GM23338 (cell line): Measurements from ENCODE around the gene RPP40. TPM values are rescaled to one million over a fixed set of nuclear protein-coding genes. Genes with fewer than 3 reads are reported as not detected.
A peak's percentile ranks its signal among the peaks of the same experiment; 100 is the strongest.

ENCODE experiments used
- ATAC-seq: fragments of 200-7000 bp; cut with Tn5 transposase; 3 replicates; pipeline ENCODE4 v1.9.1; 2020
- DNase-seq: peaks from one replicate; pipeline ENCODE4 v3.0.0-alpha.2; 2015; ENCODE audit warnings: low spot score
- H2AFZ ChIP-seq: fragments of 200-600 bp; sonication (generic); 2 replicates; pipeline ENCODE4 v1.8.0; 2016; ENCODE audit warnings: antibody characterized with exemption, mild to moderate bottlenecking, moderate library complexity
- H3F3A ChIP-seq: fragments of 200-600 bp; sonication (generic); replicated peaks from 2 replicates; pipeline ENCODE4 v1.8.0; 2017; ENCODE audit warnings: antibody characterized with exemption, mixed run types, low read depth
- H3K27ac ChIP-seq: fragments of 200-600 bp; sonication (generic); 2 replicates; pipeline ENCODE4 v1.6.1; 2016; ENCODE audit warnings: low read depth
- H3K27me3 ChIP-seq: fragments of 200-600 bp; sonication (generic); 2 replicates; pipeline ENCODE4 v1.8.0; 2016; ENCODE audit warnings: mild to moderate bottlenecking, mixed run types, moderate library complexity; ENCODE audit not compliant: insufficient read depth
- H3K36me3 ChIP-seq: fragments of 200-600 bp; sonication (generic); 2 replicates; pipeline ENCODE4 v1.8.0; 2016; ENCODE audit warnings: mild to moderate bottlenecking; ENCODE audit not compliant: insufficient read depth
- H3K4me1 ChIP-seq: fragments of 200-600 bp; sonication (generic); 2 replicates; pipeline ENCODE4 v1.8.0; 2016; ENCODE audit warnings: mild to moderate bottlenecking, moderate library complexity; ENCODE audit not compliant: insufficient read depth
- H3K4me2 ChIP-seq: fragments of 200-600 bp; sonication (generic); 2 replicates; pipeline ENCODE4 v1.7.1; 2017; ENCODE audit warnings: mixed run types
- H3K4me3 ChIP-seq: fragments of 200-600 bp; sonication (generic); 2 replicates; pipeline ENCODE4 v1.6.1; 2016; ENCODE audit warnings: mixed run types
- H3K79me2 ChIP-seq: fragments of 200-600 bp; sonication (generic); replicated peaks from 2 replicates; pipeline ENCODE4 v1.8.0; 2017; ENCODE audit warnings: mild to moderate bottlenecking; ENCODE audit not compliant: insufficient read depth
- H3K9me2 ChIP-seq: fragments of 200-600 bp; sonication (generic); 2 replicates; pipeline ENCODE4 v1.8.0; 2017; ENCODE audit not compliant: insufficient read depth
- H4K20me1 ChIP-seq: fragments of 200-600 bp; sonication (generic); replicated peaks from 2 replicates; pipeline ENCODE4 v1.8.0; 2017; ENCODE audit warnings: mild to moderate bottlenecking; ENCODE audit not compliant: insufficient read depth
- H3K27ac Mint-ChIP-seq: 2 replicates; pipeline ENCODE4 v1.8.0; 2020; ENCODE audit warnings: inconsistent platforms, mild to moderate bottlenecking, moderate library complexity, mixed read lengths
- H3K27me3 Mint-ChIP-seq: 3 replicates; pipeline ENCODE4 v1.8.0; 2022; ENCODE audit warnings: low read depth, mild to moderate bottlenecking, moderate library complexity, mixed read lengths, inconsistent platforms; ENCODE audit not compliant: insufficient read depth, poor library complexity
- H3K36me3 Mint-ChIP-seq: 3 replicates; pipeline ENCODE4 v1.8.0; 2021; ENCODE audit warnings: low read depth, mild to moderate bottlenecking, inconsistent platforms, moderate library complexity, mixed read lengths
- H3K4me1 Mint-ChIP-seq: 3 replicates; pipeline ENCODE4 v1.8.0; 2020; ENCODE audit warnings: mild to moderate bottlenecking, inconsistent platforms, mixed read lengths
- H3K4me3 Mint-ChIP-seq: 3 replicates; pipeline ENCODE4 v1.8.0; 2021; ENCODE audit warnings: moderate library complexity, mild to moderate bottlenecking, inconsistent platforms, mixed read lengths
- H3K9me3 Mint-ChIP-seq: 3 replicates; pipeline ENCODE4 v1.8.0; 2020; ENCODE audit warnings: moderate library complexity, mild to moderate bottlenecking, inconsistent platforms, mixed read lengths
- CREB1 ChIP-seq: fragments of 250-450 bp; sonication (Bioruptor Pico); IDR thresholded peaks from 2 replicates; pipeline ENCODE4 v1.5.0; 2020; ENCODE audit warnings: low read depth, mild to moderate bottlenecking, moderate library complexity
- JUNB ChIP-seq: IDR thresholded peaks from one replicate; pipeline ENCODE4 v1.6.1; 2016; ENCODE audit warnings: antibody characterized with exemption; ENCODE audit not compliant: unreplicated experiment
- POLR2AphosphoS5 ChIP-seq: IDR thresholded peaks from 2 replicates; pipeline ENCODE4 v1.6.1; 2016; ENCODE audit warnings: antibody characterized with exemption, low read depth
- STAT1 ChIP-seq: IDR thresholded peaks from one replicate; pipeline ENCODE4 v1.6.1; 2016; ENCODE audit warnings: antibody characterized with exemption; ENCODE audit not compliant: unreplicated experiment
- ZNF114 ChIP-seq: fragments of 250-450 bp; sonication (Bioruptor Pico); IDR thresholded peaks from 2 replicates; pipeline ENCODE4 v1.5.0; 2020; ENCODE audit warnings: mild to moderate bottlenecking, moderate library complexity
- ZNF331 ChIP-seq: fragments of 250-450 bp; sonication (Bioruptor Pico); IDR thresholded peaks from 2 replicates; pipeline ENCODE4 v1.5.0; 2020; ENCODE audit warnings: low read depth, mild to moderate bottlenecking, moderate library complexity
- polyA plus RNA-seq: library from polyadenylated mRNA; unstranded; fragments of >200 nt; fragmentation: Nextera tagmentation; extraction: Ambion mirVana; gene quantifications from 2 replicates; pipeline ENCODE4 v1.2.1, GENCODE V29; 2016
- total RNA-seq: library from RNA; depleted of rRNA; stranded (reverse); fragments of >200 nt; shearing (Covaris generic); gene quantifications from 2 replicates; pipeline ENCODE4 v1.2.3, GENCODE V29; 2014
- TF ChIP-seq, protein P1 (sequence below): IDR thresholded peaks from one replicate; pipeline ENCODE4 v1.6.1; 2018; ENCODE audit warnings: antibody characterized with exemption; ENCODE audit not compliant: unreplicated experiment
- TF ChIP-seq, protein P2 (sequence below): fragments of 250-450 bp; sonication (Bioruptor Pico); IDR thresholded peaks from 2 replicates; pipeline ENCODE4 v1.5.0; 2020; ENCODE audit warnings: mild to moderate bottlenecking, moderate library complexity
- TF ChIP-seq, protein P3 (sequence below): IDR thresholded peaks from 2 replicates; pipeline ENCODE4 v1.6.1; 2016; ENCODE audit warnings: antibody characterized with exemption

RPP40 gene
- total and polyA plus RNA-seq, 2 experiments from 2014 or later, result 39.3 to 40.4 TPM

DNA sequence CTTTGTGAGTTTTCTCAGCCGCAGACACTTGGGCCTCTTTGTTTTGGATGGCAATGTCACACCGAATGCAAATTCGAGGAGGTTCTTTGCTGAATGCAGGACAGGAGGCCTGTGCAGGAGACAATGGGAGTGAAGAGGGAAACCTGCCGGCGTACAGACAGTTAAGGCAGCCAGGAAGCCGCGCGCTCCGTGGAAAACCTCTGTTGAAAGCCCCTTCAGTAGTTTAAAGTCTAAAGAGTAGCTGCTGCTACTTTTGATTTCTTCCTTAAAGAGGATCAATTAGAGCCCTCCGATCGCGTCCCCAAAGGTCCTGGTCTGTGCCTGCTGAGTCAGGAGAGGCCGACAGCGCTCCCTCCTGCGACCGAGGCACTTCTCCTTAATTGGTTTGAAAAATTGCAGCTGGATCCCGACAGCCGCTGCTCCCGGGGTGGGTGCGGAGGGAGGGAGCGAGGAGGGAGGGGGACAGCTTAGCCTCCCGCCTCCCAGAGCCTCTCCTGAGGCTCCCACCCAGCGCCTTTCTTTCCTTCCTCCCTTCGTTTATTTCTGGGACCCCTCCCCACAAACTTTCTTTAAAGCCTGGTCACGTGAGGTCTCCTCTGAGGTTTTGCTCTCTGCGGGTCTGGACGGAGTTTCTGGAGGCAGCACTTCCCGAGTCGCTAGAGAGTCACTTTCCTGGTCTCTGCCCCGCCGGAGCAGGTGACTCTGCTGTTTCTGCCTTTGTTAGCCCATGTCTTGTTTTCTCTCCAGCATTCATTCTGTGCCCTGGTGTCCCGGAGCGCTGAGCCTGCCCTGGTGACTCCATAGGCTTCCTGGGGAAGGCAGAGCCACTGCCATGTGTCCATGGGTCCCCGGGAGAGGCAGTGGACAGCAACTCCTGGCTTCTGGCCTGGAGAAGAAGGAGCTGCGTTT is 22.3 kb upstream of the RPP40 start (continued):
- TF ChIP-seq, protein P1, sequence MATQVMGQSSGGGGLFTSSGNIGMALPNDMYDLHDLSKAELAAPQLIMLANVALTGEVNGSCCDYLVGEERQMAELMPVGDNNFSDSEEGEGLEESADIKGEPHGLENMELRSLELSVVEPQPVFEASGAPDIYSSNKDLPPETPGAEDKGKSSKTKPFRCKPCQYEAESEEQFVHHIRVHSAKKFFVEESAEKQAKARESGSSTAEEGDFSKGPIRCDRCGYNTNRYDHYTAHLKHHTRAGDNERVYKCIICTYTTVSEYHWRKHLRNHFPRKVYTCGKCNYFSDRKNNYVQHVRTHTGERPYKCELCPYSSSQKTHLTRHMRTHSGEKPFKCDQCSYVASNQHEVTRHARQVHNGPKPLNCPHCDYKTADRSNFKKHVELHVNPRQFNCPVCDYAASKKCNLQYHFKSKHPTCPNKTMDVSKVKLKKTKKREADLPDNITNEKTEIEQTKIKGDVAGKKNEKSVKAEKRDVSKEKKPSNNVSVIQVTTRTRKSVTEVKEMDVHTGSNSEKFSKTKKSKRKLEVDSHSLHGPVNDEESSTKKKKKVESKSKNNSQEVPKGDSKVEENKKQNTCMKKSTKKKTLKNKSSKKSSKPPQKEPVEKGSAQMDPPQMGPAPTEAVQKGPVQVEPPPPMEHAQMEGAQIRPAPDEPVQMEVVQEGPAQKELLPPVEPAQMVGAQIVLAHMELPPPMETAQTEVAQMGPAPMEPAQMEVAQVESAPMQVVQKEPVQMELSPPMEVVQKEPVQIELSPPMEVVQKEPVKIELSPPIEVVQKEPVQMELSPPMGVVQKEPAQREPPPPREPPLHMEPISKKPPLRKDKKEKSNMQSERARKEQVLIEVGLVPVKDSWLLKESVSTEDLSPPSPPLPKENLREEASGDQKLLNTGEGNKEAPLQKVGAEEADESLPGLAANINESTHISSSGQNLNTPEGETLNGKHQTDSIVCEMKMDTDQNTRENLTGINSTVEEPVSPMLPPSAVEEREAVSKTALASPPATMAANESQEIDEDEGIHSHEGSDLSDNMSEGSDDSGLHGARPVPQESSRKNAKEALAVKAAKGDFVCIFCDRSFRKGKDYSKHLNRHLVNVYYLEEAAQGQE, result no peak

DNA sequence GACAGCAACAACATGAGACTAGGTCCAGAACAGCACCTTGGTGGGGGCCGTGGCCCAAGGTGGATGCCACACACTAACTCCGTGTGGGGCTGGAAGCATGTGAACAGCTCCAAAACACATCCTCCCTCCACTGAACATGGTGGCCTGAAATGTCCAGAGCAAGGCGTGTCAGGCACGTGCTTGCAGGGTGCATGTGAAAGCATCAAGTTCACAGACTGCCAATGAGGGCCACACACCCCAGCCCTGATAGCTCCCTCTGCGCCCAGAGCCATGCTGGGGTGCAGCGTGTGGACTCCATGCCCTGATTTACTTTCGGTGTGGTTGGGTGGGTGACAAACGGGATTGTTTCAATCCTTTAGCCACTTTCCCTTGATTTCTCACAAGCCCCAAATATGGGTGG is 20.1 kb upstream of the RPP40 start:
- H3K4me1 ChIP-seq, result peaks cover 7% of the 10 kb centered on the region; the same call in 1 of the 2 replicates
- Mint-ChIP-seq H3K4me1 (peaks cover 7% of the 10 kb centered on the region), H3K36me3 (no peaks in the 10 kb centered on the region), H3K27me3 (peaks cover 18% of the 10 kb centered on the region), H3K4me3 (no peak overlapping the region), H3K9me3 (no peaks in the 10 kb centered on the region), H3K27ac (no peak overlapping the region)
- H3K27ac ChIP-seq, result no peak overlapping the region
- no peaks in the 10 kb centered on the region for H3K9me2 ChIP-seq
- no peak for DNase-seq
- no peak overlapping the region for H3K4me2 ChIP-seq
- H3K79me2 ChIP-seq, result no peaks in the 10 kb centered on the region
- no peaks in the 10 kb centered on the region; the same call in 1 of the 2 replicates for H3K27me3 ChIP-seq
- no peaks in the 10 kb centered on the region for H3K36me3 ChIP-seq
- H2AFZ ChIP-seq, result 0 out of 2 replicates have a peak overlapping the region, but pooled peaks have one; percentile 18
- H4K20me1 ChIP-seq, result no peaks in the 10 kb centered on the region
- no peak for ATAC-seq
- no peak overlapping the region for H3K4me3 ChIP-seq
- H3F3A ChIP-seq, result no peaks in the 10 kb centered on the region
- no peak for TF ChIP-seq STAT1
- no peak for TF ChIP-seq POLR2AphosphoS5
- no peak for TF ChIP-seq JUNB
- TF ChIP-seq, protein P2, sequence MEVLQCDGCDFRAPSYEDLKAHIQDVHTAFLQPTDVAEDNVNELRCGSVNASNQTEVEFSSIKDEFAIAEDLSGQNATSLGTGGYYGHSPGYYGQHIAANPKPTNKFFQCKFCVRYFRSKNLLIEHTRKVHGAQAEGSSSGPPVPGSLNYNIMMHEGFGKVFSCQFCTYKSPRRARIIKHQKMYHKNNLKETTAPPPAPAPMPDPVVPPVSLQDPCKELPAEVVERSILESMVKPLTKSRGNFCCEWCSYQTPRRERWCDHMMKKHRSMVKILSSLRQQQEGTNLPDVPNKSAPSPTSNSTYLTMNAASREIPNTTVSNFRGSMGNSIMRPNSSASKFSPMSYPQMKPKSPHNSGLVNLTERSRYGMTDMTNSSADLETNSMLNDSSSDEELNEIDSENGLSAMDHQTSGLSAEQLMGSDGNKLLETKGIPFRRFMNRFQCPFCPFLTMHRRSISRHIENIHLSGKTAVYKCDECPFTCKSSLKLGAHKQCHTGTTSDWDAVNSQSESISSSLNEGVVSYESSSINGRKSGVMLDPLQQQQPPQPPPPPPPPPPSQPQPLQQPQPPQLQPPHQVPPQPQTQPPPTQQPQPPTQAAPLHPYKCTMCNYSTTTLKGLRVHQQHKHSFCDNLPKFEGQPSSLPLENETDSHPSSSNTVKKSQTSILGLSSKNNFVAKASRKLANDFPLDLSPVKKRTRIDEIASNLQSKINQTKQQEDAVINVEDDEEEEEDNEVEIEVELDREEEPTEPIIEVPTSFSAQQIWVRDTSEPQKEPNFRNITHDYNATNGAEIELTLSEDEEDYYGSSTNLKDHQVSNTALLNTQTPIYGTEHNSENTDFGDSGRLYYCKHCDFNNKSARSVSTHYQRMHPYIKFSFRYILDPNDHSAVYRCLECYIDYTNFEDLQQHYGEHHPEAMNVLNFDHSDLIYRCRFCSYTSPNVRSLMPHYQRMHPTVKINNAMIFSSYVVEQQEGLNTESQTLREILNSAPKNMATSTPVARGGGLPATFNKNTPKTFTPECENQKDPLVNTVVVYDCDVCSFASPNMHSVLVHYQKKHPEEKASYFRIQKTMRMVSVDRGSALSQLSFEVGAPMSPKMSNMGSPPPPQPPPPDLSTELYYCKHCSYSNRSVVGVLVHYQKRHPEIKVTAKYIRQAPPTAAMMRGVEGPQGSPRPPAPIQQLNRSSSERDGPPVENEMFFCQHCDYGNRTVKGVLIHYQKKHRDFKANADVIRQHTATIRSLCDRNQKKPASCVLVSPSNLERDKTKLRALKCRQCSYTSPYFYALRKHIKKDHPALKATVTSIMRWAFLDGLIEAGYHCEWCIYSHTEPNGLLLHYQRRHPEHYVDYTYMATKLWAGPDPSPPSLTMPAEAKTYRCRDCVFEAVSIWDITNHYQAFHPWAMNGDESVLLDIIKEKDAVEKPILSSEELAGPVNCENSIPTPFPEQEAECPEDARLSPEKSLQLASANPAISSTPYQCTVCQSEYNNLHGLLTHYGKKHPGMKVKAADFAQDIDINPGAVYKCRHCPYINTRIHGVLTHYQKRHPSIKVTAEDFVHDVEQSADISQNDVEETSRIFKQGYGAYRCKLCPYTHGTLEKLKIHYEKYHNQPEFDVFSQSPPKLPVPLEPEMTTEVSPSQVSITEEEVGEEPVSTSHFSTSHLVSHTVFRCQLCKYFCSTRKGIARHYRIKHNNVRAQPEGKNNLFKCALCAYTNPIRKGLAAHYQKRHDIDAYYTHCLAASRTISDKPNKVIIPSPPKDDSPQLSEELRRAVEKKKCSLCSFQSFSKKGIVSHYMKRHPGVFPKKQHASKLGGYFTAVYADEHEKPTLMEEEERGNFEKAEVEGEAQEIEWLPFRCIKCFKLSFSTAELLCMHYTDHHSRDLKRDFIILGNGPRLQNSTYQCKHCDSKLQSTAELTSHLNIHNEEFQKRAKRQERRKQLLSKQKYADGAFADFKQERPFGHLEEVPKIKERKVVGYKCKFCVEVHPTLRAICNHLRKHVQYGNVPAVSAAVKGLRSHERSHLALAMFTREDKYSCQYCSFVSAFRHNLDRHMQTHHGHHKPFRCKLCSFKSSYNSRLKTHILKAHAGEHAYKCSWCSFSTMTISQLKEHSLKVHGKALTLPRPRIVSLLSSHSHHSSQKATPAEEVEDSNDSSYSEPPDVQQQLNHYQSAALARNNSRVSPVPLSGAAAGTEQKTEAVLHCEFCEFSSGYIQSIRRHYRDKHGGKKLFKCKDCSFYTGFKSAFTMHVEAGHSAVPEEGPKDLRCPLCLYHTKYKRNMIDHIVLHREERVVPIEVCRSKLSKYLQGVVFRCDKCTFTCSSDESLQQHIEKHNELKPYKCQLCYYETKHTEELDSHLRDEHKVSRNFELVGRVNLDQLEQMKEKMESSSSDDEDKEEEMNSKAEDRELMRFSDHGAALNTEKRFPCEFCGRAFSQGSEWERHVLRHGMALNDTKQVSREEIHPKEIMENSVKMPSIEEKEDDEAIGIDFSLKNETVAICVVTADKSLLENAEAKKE, result no peak
- no peak for TF ChIP-seq ZNF114 (CRISPR knock-in tag)
- TF ChIP-seq, protein P1, result no peak
- TF ChIP-seq, protein P3, sequence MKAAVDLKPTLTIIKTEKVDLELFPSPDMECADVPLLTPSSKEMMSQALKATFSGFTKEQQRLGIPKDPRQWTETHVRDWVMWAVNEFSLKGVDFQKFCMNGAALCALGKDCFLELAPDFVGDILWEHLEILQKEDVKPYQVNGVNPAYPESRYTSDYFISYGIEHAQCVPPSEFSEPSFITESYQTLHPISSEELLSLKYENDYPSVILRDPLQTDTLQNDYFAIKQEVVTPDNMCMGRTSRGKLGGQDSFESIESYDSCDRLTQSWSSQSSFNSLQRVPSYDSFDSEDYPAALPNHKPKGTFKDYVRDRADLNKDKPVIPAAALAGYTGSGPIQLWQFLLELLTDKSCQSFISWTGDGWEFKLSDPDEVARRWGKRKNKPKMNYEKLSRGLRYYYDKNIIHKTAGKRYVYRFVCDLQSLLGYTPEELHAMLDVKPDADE, result no peak
- no peak for TF ChIP-seq CREB1
- no peak for TF ChIP-seq ZNF331
